Stimulated activated effector memory CD8-positive, alpha-beta T cell treated with anti-CD3 and anti-CD28 coated beads, Interleukin-12 subunit alpha, Interleukin-12 subunit beta, amount 100 ng/mL, for 72 hours (primary cell): ENCODE measurements around the gene HEY2.
"Not testable (repeated sequence)": the region's sequence is repeated elsewhere in the genome, so short reads cannot be mapped to it uniquely, and the experiment has no call there.

ENCODE experiments used
- ATAC-seq: fragments of 150-1000 bp; cut with Tn5 transposase; 2 replicates; pipeline ENCODE4 v1.10.0; 2021
- DNase-seq, 2 donors: peaks; one replicate each; pipeline ENCODE4 v3.0.0; 2021 to 2022; ENCODE audit warnings: low spot score in 2 of 2
- H3K27ac Mint-ChIP-seq: one replicate; pipeline ENCODE4 v1.8.0; 2022; ENCODE audit warnings: mild to moderate bottlenecking, mixed read lengths
- H3K36me3 Mint-ChIP-seq: one replicate; pipeline ENCODE4 v1.8.0; 2022; ENCODE audit warnings: mild to moderate bottlenecking, mixed read lengths
- H3K4me1 Mint-ChIP-seq: one replicate; pipeline ENCODE4 v1.8.0; 2022; ENCODE audit warnings: mixed read lengths
- H3K4me3 Mint-ChIP-seq: one replicate; pipeline ENCODE4 v1.8.0; 2022; ENCODE audit warnings: mild to moderate bottlenecking, mixed read lengths
- H3K9me3 Mint-ChIP-seq: one replicate; pipeline ENCODE4 v1.8.0; 2022; ENCODE audit warnings: mixed read lengths

Gene HEY2

DNA sequence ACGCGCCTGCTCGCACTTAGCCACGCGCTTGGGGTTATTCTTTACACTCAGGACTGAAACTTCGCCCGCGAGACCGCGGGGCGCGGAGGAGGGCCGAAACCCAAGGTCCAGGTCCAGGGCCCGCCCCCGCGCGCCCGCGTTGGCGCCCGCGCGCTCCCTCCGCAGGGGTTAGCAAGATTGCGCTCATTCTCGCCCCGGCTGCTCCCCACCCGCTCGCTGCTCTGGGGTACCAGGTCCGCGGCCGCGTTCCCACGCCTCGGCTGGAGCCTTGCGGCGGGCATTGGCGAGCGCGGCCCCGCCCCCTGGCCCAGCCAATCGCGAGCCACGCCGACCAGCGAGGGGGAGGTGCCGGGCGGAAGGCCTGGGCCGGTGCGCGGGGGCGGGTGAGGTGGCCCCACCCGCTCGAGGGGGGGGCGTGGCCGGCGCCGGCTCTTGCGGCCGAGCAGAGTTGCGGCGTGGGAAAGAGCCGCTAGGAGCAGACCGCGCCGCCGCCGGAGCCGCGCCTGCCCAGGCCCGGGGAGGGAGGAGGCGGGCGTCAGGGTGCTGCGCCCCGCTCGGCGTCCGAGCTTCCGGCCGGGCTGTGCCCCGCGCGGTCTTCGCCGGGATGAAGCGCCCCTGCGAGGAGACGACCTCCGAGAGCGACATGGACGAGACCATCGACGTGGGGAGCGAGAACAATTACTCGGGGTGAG is at the start of gene HEY2:
Gene HEY2 (plus strand): TSS at position 460 of the 692 bp plus-strand sequence. CDS start 145 bp downstream, at position 605.
- Mint-ChIP-seq H3K9me3 (no peaks in the 10 kb centered on the region), H3K27ac (peak within 1 kb of the TSS; percentile 16), H3K4me3 (peak within 1 kb of the TSS; percentile 91), H3K4me1 (peaks cover 37% of the 10 kb centered on the region), H3K36me3 (peaks cover 6% of the 10 kb centered on the region)
- ATAC-seq (peak; percentile 89), DNase-seq (peak; percentile 86 to 92)

DNA sequence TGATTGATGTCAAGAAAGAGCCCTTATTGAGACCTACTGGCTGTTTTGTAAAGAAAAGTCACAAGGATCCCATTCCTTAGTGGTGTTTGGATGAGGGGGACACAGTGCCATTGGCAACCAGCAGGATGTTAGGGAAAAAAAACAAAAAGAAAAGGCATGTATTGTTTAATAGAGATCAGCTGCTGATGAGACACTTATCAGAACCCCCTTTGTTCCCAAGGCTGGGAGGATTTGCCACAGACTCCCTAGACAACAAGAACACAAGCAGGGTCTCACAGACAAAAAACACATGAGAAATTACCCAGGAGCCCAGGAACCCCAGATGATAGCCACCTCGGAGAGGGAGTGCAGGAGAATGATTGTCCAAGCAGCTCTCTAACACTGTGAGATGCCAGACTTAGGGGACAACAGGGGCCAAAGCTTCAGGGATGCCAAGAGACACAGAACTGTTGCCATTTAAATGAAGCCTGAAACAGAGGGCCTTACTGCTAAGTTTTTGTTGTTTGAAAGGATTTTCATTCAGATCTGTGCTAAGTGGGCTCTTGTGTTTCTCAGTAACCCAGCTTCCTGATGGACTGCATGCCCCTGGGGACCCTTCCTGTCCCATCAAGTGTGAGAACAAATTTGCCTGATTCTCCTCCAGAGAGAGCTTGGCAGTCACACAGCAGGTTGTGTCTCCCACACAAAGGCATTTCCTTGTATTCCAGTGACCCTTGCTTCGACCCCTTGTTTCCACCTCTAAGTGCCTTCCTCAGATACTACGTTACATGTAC is 48.7 kb upstream of the HEY2 start:
- DNase-seq, result no peak
- Mint-ChIP-seq H3K27ac (no peak overlapping the region), H3K4me1 (no peaks in the 10 kb centered on the region), H3K4me3 (no peak overlapping the region), H3K36me3 (no peaks in the 10 kb centered on the region), H3K9me3 (no peaks in the 10 kb centered on the region)
- ATAC-seq, result no peak

DNA sequence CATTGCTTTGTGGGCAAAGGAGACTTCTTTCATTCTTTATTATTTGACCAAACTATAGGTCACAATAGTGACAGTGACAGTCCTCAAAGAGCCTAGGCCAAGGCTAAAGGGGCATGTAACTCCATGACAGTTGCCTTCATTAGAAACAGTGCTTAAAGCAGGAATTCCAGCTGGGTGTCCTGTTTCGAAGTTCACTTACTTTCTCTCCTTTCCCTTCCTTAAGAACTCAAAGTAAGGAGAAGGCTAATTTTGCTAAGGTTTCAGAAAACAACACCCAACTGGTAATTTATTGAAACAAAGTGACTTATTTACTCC is 48.1 kb upstream of the HEY2 start:
- no peaks in the 10 kb centered on the region for H3K9me3 Mint-ChIP-seq
- H3K4me3 Mint-ChIP-seq, result no peak overlapping the region
- no peak overlapping the region for H3K27ac Mint-ChIP-seq
- no peaks in the 10 kb centered on the region for H3K4me1 Mint-ChIP-seq
- H3K36me3 Mint-ChIP-seq, result no peaks in the 10 kb centered on the region
- ATAC-seq, result no peak
- DNase-seq, result no peak

DNA sequence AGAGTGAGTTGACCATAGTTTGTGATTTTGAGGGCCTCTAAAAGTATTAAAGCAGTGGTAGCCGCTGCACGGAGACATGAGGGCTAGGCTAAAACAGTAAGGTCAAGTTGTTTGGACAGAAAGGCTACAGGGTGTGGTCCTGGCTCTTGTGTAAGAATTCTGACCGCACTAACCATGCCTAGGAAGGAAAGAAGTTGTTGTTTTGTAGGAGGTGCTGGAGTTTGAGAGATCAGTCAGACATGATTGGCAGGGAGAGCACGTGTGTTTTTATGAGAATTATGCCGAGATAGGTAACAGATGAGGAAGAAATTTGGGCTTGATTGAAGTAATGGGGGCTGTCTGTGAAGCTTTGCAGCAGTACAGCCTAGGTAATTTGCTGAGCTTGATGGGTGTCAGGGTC is 45.5 kb upstream of the HEY2 start:
- H3K4me1 Mint-ChIP-seq, H3K9me3 Mint-ChIP-seq, H3K4me3 Mint-ChIP-seq, DNase-seq, H3K36me3 Mint-ChIP-seq, H3K27ac Mint-ChIP-seq, ATAC-seq: not testable (repeated sequence)

DNA sequence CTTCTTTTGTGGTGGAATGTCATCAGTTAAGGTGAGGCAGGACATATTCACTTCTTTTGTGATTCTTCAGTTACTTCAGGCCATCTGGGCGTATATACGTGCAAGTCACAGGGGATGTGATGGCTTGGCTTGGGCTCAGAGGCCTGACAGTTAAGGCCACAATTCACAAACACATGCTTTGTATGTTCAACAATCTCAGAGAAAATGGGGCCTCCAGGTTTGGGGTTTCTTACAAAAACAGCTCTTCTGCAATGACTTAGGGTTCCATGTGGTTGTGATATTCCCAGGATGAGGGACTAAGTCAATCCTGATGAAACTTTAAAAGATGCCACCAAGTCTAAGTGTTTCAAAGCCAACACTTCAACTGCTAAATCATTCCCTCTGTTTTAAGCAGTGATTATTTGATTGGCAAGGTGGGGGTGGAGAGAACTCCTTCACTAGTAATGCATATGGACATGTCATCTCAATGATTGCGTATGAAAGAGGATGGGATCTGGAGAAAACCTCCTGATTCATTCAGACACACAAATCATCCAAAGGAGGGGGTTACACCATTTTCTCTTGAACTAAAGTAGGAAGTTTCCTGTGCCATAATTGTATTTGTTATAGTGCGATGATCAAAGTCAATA is 41.7 kb upstream of the HEY2 start:
- DNase-seq, result no peak
- Mint-ChIP-seq H3K9me3 (peaks cover 4% of the 10 kb centered on the region), H3K36me3 (no peaks in the 10 kb centered on the region), H3K4me1 (no peaks in the 10 kb centered on the region), H3K27ac (no peak overlapping the region), H3K4me3 (no peak overlapping the region)
- no peak for ATAC-seq

DNA sequence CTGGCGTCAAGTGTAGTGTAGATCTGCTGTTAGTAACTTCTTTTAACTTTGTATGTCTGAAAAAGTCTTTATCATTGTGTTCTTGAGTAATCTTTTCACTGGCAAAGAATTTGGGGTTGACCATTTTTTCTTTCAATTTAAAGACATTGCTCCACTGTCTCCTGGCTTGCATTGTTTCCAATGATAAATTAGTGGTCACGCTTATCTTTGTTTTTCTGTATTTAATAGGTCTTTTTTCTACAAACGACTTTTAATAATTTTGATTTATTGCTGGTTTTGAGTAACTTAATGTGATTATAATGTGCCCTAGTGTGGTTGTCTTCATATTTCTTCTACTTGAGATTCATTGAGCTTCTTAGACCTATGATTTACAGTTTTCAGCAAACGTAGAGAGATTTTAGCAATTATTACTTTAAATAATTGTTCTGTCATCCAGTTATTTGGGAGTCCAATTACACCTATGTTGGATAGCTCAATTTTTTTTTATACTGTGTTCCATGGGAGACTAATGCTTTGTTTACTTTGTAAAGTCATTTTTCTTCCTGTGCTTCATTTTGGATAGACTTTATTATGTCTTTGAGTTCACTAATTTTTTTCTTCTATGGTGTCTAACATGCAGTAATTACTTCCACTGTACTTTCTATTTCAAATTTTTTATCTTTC is 38.3 kb upstream of the HEY2 start:
- Mint-ChIP-seq H3K27ac (no peak overlapping the region), H3K36me3 (no peaks in the 10 kb centered on the region), H3K4me1 (peaks cover 11% of the 10 kb centered on the region), H3K4me3 (no peak overlapping the region), H3K9me3 (peaks cover 4% of the 10 kb centered on the region)
- no peak for DNase-seq
- ATAC-seq, result no peak

DNA sequence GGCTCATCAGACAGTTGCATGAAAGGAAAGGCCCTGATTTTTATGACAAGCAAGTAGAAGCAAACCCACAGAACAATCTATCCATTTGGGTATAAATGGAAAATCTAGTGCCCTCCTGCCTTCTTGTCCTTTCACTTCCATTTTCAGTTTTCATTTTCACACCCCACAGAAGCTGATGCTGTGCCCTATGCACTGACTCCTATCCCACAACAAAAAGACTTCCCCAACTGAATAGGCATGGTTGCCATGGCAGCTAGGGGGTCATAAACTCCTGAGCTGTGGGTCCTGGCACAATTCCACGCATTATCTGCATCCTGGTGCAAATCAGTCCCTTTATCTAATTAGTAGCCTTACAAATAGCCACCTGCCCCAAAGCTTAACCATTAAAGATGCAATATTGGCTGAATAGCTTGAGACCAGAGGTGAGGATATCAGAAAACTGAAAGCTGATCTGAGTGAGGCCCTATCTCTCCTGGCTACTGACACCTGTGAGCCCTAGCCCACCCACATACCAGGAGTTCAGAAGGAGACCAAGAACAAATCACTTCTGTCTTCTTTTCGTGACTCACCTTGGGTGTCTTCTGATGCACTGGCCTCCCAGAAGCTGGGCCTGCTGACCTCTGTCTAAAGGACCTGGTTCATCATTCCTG is 34.9 kb upstream of the HEY2 start:
- H3K4me3 Mint-ChIP-seq, result no peak overlapping the region
- H3K9me3 Mint-ChIP-seq, result peaks cover 4% of the 10 kb centered on the region
- peak; percentile 61 for ATAC-seq
- no peak overlapping the region for H3K27ac Mint-ChIP-seq
- no peaks in the 10 kb centered on the region for H3K36me3 Mint-ChIP-seq
- no peak for DNase-seq
- peaks cover 11% of the 10 kb centered on the region for H3K4me1 Mint-ChIP-seq

DNA sequence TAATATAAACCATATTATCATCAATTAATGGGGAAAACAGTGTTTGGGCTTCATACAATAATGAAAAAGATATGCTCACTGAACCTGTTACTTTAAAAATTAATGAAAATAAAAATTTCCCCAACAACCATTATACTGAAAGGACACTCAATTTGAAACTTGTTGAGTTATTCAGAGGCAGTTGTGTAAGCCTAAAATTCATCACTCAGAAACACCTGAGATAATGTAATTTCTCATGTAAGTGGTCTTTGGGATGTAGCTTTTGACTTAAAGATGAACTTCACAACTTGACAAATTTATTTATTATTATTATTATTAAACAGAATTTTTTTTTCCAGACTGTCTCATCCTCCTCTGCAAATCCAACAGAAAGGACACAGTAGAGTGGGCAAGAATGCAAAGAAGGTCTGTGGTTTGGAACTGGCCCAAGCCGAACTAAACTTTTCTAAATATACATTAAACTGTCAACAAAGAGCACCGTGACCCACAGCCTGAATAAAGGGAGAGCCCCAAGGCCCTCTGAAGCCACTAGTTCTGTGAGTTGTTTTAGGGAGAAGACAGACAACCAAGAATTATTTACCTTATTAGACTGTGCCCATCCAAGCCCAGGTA is 32.2 kb upstream of the HEY2 start:
- Mint-ChIP-seq H3K4me1 (peaks cover 11% of the 10 kb centered on the region), H3K4me3 (no peak overlapping the region), H3K9me3 (no peaks in the 10 kb centered on the region), H3K27ac (no peak overlapping the region), H3K36me3 (no peaks in the 10 kb centered on the region)
- ATAC-seq (no peak), DNase-seq (no peak)

DNA sequence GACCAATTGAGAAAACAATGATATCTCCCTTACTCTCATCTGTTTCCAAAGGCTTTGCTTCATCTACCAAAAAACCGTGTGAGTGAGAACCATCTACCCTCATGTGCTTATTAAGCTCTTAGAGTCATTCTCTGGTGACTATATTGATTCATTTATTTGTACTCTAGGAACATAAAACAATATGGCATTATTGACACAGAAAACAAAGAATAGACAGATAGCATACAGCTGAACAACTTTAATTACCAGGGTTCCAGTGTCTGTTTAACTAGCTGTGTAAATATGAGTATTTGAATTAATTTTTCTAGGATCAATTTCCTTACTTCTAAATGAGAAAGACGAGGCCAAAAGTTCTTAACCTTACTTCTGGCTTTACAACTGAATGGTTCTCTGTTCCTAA is 31.3 kb upstream of the HEY2 start:
- DNase-seq (no peak), ATAC-seq (no peak)
- H3K27ac Mint-ChIP-seq, result no peak overlapping the region
- H3K4me1 Mint-ChIP-seq, result peaks cover 11% of the 10 kb centered on the region
- no peak overlapping the region for H3K4me3 Mint-ChIP-seq
- no peaks in the 10 kb centered on the region for H3K9me3 Mint-ChIP-seq
- H3K36me3 Mint-ChIP-seq, result no peaks in the 10 kb centered on the region

DNA sequence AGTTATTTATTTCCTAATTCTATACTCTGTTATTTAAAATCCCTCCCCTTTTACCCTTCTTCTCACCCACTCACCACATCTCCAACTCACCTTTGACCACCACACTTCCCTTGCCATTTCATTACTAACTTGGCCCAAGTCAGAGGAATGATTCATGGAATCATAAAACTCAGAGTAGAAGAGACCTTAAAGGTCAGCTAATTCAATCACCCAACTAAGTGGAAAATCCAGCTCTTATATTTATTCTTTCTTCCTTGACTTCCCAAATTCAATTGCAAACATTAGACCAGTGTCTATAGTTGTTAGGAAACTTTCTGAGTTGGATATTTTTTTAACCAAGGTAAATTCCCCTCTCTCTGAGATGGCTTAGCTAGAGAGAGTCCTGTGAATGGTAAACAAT is 26.5 kb upstream of the HEY2 start:
- no peak overlapping the region for H3K4me3 Mint-ChIP-seq
- no peak overlapping the region for H3K27ac Mint-ChIP-seq
- no peak for ATAC-seq

DNA sequence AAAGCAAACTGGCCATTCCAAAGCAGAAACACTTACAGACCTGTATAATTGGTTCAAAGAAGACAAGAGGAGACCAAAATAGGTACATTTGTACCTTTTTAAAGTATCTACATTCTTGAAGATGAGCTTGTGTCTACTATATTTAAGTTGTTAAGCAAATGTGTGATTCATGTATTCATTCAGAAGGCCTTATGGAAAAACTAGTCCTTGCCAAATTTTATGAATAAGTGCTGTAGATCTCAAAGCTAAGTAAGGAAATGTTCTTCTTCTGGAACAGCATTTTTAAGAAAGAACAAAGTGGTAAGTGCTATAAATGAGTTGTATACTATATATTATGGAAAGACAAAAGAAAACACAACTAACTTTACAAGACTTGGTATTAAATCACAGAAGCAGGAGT is 22.2 kb upstream of the HEY2 start:
- Mint-ChIP-seq H3K9me3 (no peaks in the 10 kb centered on the region), H3K4me3 (no peak overlapping the region), H3K4me1 (no peaks in the 10 kb centered on the region), H3K36me3 (no peaks in the 10 kb centered on the region), H3K27ac (no peak overlapping the region)
- ATAC-seq (no peak), DNase-seq (no peak)

More for the DNA sequence above, 26.5 kb upstream of the HEY2 start:
- H3K36me3 Mint-ChIP-seq, result no peaks in the 10 kb centered on the region
- H3K4me1 Mint-ChIP-seq, result no peaks in the 10 kb centered on the region
- H3K9me3 Mint-ChIP-seq, result no peaks in the 10 kb centered on the region
- no peak for DNase-seq

DNA sequence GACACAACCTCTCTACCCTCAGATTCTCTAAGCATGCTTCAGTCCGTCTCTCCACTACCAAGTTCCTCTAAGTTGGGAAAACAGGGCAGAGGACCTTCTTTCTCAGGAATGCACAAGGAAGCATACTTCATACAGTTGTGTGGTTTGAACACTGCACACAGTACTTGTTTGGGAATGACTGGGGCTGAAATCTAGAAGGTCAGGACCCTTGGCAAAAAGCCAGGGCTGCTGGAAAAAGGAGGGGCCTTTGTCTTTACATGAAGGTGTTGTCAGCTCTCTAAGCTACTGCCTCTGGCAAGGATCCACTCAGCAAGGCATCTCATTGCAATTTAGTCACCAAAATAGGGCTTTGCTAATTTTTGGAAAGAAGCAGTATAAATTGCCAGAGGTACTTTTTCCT is 20.7 kb upstream of the HEY2 start:
- Mint-ChIP-seq H3K9me3 (no peaks in the 10 kb centered on the region), H3K4me1 (no peaks in the 10 kb centered on the region), H3K36me3 (no peaks in the 10 kb centered on the region), H3K4me3 (no peak overlapping the region), H3K27ac (no peak overlapping the region)
- no peak for ATAC-seq
- no peak for DNase-seq

DNA sequence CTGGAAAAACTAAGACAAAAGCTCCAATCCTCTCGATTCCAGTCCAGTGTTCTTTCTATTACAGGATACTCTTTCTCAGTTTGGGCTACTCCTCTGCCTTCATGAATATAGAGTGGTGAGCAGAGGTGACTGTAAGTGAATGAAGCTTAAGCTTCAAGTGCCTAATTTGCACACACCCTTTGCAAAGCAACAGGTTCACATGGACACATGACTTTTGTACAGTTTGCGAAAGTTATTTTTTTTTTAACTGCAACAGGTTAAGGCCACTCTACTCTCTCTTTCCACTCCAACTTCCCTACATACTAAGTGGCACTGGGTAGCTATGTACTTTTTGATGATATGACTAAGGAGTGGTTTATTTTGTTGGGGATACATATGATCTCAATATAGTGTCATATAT is 19.4 kb upstream of the HEY2 start:
- Mint-ChIP-seq H3K9me3 (no peaks in the 10 kb centered on the region), H3K36me3 (no peaks in the 10 kb centered on the region), H3K27ac (no peak overlapping the region), H3K4me3 (no peak overlapping the region), H3K4me1 (no peaks in the 10 kb centered on the region)
- ATAC-seq (no peak), DNase-seq (no peak)

DNA sequence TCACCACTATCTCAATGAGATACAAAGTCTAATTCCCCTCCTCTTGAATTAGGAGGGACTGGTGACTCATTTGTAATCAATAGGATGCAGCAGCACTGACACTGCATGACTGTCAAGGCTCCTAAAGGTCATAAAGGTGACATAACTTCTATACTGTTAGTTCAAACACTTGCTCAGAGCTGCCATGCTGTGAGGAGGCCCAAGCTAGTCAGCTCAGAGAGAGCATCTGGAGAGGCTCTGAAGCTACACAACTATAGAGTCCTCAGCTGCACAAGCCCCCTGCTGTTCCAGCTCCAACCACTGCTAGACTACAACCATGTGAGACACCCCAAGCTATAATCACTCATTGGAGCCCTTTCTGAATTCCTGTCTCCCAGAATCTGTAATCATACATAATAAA is 17.0 kb upstream of the HEY2 start:
- Mint-ChIP-seq H3K9me3 (no peaks in the 10 kb centered on the region), H3K4me1 (no peaks in the 10 kb centered on the region), H3K36me3 (no peaks in the 10 kb centered on the region), H3K27ac (no peak overlapping the region), H3K4me3 (no peak overlapping the region)
- ATAC-seq (peak; percentile 58), DNase-seq (no peak)
